ENCODE measurements around the gene ABCC8. TPM values are rescaled to one million over a fixed set of nuclear protein-coding genes. Genes with fewer than 3 reads are reported as not detected.

ABCC8 gene
- polyA plus RNA-seq (2013, experiment 1 of 2) = 0.50 TPM
- 1.1 TPM for polyA plus RNA-seq (2013, experiment 2 of 2)

DNA sequence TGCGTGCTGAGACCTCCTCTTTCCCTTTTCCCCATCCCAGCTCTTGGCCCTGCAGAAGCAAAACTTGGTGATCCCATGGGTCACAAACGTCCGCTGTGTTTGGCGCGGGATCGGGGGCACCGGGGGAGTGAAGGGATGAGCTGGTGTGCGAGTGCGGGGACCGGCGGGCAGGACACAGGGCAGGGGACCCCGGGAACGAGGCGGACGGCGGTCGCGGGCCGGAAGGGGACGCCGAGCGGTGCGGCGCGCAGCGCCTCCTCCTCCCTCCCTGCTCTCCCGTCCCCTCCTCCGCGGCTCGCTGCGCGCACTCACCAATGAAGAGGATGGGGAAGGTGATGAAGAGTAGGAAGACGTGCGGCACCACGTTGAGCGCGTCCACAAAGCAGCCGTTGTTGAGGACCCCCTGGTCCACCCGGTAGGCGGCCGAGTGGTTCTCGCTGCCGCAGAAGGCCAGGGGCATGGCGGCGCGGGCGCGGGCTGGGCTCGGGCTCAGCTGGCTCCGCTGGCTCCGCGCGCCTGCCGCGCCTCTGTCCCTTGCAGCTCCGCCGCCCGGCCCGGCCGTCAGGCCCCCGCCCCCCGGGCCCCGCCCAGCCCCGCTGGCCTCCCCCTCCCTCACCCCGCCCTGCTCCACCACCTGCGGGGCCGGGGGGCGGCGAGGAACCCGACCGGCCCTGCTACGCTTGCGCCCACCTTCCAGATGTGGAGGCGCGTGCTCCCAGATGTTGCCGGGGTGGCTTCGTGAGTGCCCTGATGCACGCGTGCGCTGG is at the start of gene ABCC8:
TSS of gene ABCC8 (minus strand) at position 529 of the 767 bp plus-strand sequence. CDS start at position 460, 69 bp downstream.
- H3K36me3 ChIP-seq (ENCODE audit: insufficient read depth, low read length) = no peaks in the 10 kb centered on the region
- H3K4me1 ChIP-seq (ENCODE audit: insufficient read depth, low read length) = peaks cover 9% of the 10 kb centered on the region
- WGBS = under 1% methylated on average over 67 of the region's 80 CpGs
- peaks cover 62% of the 10 kb centered on the region for H3K27me3 ChIP-seq (ENCODE audit: insufficient read depth, low read length)
- peak within 1 kb of the TSS; percentile 82 for H3K4me3 ChIP-seq (ENCODE audit: low read length)
- no peaks in the 10 kb centered on the region for H3K9me3 ChIP-seq (ENCODE audit: insufficient read depth, low read depth, low read length)
- H3K27ac ChIP-seq (ENCODE audit: low read depth, low read length) = no peak within 1 kb of the TSS
- H3K9ac ChIP-seq (ENCODE audit: low read depth, low read length) = no peak within 1 kb of the TSS

DNA sequence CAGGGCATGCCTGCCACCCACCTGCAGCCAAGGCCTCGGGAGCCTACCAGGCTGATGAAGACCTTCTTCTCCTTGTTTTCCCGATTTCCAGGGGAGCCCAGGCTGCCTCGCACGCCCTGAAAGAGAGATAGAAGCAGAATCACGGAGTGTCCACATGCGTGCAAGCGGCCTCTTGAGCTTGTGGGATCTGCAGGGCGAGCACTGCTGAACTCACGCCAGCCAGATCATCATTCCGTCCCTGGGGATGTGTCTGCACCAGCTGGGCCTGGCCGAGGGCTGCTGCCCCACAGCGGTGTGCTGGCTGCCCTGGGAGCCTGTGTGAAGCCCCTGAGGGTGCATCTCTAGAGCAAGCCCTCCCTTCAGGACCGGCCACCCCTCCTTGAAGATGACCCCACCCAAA is 49.7 kb upstream of the ABCC8 start:
- H3K27me3 ChIP-seq (ENCODE audit: insufficient read depth, low read length) = no peaks in the 10 kb centered on the region
- H3K36me3 ChIP-seq (ENCODE audit: insufficient read depth, low read length) = no peaks in the 10 kb centered on the region
- H3K9ac ChIP-seq (ENCODE audit: low read depth, low read length) = no peak overlapping the region
- H3K9me3 ChIP-seq (ENCODE audit: insufficient read depth, low read depth, low read length) = no peaks in the 10 kb centered on the region
- no peaks in the 10 kb centered on the region for H3K4me1 ChIP-seq (ENCODE audit: insufficient read depth, low read length)
- no peak overlapping the region for H3K4me3 ChIP-seq (ENCODE audit: low read length)
- no peak overlapping the region for H3K27ac ChIP-seq (ENCODE audit: low read depth, low read length)
- 91% methylated on average over 13 of the region's 13 CpGs for WGBS

DNA sequence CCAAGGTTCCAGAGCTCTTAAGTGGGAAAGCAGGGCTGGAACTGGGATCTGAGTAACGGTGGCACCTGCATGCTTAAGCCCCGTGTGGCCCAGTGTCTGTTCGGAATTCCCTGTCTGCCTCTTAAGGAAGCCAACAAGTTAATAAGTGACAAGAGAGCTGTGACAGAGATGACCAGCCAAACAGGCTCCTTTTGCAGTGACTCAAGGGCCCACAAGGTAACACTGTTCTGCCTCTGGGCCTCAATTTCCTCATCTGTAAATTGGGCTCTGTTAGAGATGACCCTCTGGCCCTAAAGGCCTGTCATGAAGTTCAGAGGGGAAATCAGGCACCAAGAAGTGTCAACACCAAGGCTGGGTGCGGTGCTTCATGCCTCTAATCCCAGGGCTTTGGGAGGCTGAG is 48.9 kb upstream of the ABCC8 start:
- no peak overlapping the region for H3K27ac ChIP-seq (ENCODE audit: low read depth, low read length)
- WGBS = 86% methylated on average over 4 of the region's 4 CpGs
- H3K36me3 ChIP-seq (ENCODE audit: insufficient read depth, low read length) = no peaks in the 10 kb centered on the region
- no peaks in the 10 kb centered on the region for H3K27me3 ChIP-seq (ENCODE audit: insufficient read depth, low read length)
- no peaks in the 10 kb centered on the region for H3K4me1 ChIP-seq (ENCODE audit: insufficient read depth, low read length)
- H3K9me3 ChIP-seq (ENCODE audit: insufficient read depth, low read depth, low read length) = no peaks in the 10 kb centered on the region
- H3K4me3 ChIP-seq (ENCODE audit: low read length) = no peak overlapping the region
- no peak overlapping the region for H3K9ac ChIP-seq (ENCODE audit: low read depth, low read length)

DNA sequence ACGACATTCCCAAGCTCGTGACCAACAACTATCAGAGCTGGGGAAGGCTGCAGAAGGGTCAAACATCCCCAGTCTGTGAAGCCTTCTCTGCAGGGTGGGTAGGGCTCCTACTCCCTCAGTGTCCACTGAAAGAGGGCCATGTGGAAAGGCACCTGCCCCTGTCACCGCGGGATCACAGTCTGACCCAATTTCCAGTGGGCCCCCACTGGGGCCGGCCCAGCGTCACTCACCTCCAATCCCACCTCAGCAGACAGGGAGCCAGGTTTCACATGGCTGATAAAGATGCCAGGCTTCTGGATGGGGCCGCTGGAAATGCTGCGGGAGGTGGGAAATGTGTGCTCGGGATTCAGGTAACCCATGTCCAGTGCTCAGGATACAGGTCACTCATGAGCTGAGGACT is 47.6 kb upstream of the ABCC8 start:
- H3K27me3 ChIP-seq (ENCODE audit: insufficient read depth, low read length) = no peaks in the 10 kb centered on the region
- 94% methylated on average over 9 of the region's 9 CpGs for WGBS
- H3K4me3 ChIP-seq (ENCODE audit: low read length) = no peak overlapping the region
- H3K27ac ChIP-seq (ENCODE audit: low read depth, low read length) = no peak overlapping the region
- no peaks in the 10 kb centered on the region for H3K9me3 ChIP-seq (ENCODE audit: insufficient read depth, low read depth, low read length)
- no peaks in the 10 kb centered on the region for H3K36me3 ChIP-seq (ENCODE audit: insufficient read depth, low read length)
- no peaks in the 10 kb centered on the region for H3K4me1 ChIP-seq (ENCODE audit: insufficient read depth, low read length)
- H3K9ac ChIP-seq (ENCODE audit: low read depth, low read length) = no peak overlapping the region

DNA sequence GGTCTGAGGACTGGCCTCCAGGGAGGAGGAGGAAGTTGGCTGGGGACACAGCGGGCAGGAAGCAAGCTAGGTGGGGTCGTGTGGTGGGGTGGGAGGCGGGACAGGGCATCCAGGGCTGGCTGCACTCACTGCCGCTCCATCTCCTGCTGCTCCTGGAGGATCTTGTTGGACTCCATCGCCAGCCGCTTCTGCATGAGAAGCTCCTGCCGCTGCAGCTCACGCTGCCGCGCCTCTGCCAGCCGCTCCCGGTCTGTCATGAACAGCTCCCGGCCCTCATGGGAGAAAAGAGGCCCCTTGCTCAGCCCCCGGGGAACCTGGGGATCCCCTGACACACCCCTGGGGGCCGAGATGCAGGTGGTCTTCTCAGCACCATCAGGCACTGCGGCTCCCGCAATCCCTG is 46.0 kb upstream of the ABCC8 start:
- no peak overlapping the region for H3K27ac ChIP-seq (ENCODE audit: low read depth, low read length)
- H3K36me3 ChIP-seq (ENCODE audit: insufficient read depth, low read length) = no peaks in the 10 kb centered on the region
- H3K4me1 ChIP-seq (ENCODE audit: insufficient read depth, low read length) = no peaks in the 10 kb centered on the region; the same call in 1 of the 2 replicates
- no peaks in the 10 kb centered on the region for H3K27me3 ChIP-seq (ENCODE audit: insufficient read depth, low read length)
- no peak overlapping the region for H3K4me3 ChIP-seq (ENCODE audit: low read length)
- WGBS = 90% methylated on average over 17 of the region's 17 CpGs
- H3K9me3 ChIP-seq (ENCODE audit: insufficient read depth, low read depth, low read length) = no peaks in the 10 kb centered on the region
- H3K9ac ChIP-seq (ENCODE audit: low read depth, low read length) = no peak overlapping the region

DNA sequence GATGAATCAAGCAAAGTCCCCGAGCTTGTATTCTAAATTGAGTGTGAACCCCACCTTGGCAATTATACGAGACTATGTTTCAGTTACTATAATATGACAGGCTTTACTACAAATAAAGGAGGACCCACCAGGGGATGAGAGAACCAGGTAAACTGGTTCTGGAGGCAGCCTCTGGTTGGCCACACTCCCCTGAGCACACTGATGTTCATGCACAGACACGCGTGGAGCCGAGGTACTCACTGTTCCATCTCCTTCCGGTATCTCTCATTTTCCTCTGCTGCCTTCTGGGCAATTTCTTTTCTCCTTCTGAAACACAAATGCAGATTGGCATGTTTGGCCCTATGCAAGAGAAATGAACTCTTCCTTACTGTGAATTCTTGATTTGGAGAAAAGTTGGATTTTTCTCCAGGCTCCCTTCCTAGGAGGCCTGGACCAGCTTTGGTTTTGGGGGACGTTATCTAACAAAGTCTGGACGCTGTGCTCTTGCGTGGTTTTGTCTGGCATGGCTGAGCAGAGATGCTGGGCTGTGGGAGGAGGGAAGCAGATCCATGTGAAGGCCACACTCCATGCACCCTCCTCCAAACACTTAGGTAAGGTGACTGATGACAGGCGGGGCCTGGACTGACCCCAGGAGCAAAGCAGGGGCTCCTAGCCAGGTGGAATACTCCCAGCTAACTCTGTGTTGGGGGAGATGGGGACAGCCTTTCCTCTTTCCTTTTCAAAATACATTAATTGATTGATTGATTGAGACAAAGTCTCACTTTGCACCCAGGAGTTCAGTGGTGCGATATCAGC is 44.7 kb upstream of the ABCC8 start:
- no peaks in the 10 kb centered on the region for H3K9me3 ChIP-seq (ENCODE audit: insufficient read depth, low read depth, low read length)
- no peak overlapping the region for H3K27ac ChIP-seq (ENCODE audit: low read depth, low read length)
- H3K27me3 ChIP-seq (ENCODE audit: insufficient read depth, low read length) = no peaks in the 10 kb centered on the region
- 94% methylated on average over 11 of the region's 11 CpGs for WGBS
- H3K9ac ChIP-seq (ENCODE audit: low read depth, low read length) = no peak overlapping the region
- H3K4me3 ChIP-seq (ENCODE audit: low read length) = no peak overlapping the region
- no peaks in the 10 kb centered on the region for H3K36me3 ChIP-seq (ENCODE audit: insufficient read depth, low read length)
- no peaks in the 10 kb centered on the region; the same call in 1 of the 2 replicates for H3K4me1 ChIP-seq (ENCODE audit: insufficient read depth, low read length)

DNA sequence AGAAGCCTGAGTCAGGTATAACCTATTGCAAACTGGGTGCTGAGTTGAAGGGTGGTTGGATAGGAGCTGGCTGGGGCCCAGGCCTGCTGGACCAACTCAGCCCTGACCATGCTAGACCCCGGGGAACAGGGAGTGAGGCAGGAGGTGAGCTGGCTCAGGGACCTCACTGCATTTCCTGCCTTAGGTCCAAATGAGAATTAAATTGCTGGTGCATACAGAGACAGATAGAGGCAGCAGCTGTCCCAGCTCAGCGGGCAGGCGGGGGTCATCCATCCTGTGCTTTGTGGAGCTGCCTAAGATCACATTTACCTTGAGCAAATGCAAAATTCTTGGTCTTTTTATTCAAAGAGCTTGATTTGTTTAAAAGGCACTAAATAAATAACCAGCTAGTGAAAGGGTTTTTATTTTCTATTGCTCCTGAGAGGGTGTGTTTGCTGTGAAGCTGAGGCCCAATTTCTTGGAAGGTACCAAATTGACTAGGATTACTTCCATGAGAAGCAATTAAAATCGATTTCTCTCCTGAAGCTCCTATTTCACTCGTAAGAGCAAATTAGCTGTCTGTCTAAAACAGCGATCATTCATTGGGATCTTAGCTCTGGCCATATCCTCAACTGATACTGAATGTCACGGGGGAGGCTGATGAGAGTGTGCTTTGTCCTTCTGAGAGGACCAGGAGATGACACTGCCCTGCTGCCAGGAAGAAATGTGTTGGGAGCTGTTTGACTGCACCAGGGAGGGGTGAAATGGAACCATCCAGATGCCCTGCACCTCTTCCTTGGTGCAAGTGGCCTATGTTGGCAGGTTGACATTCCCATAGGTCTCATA is 42.6 kb upstream of the ABCC8 start:
- no peak overlapping the region for H3K4me3 ChIP-seq (ENCODE audit: low read length)
- WGBS = 81% methylated on average over 7 of the region's 7 CpGs
- H3K4me1 ChIP-seq (ENCODE audit: insufficient read depth, low read length) = no peaks in the 10 kb centered on the region; the same call in 1 of the 2 replicates
- H3K27ac ChIP-seq (ENCODE audit: low read depth, low read length) = no peak overlapping the region
- no peaks in the 10 kb centered on the region for H3K36me3 ChIP-seq (ENCODE audit: insufficient read depth, low read length)
- no peak overlapping the region for H3K9ac ChIP-seq (ENCODE audit: low read depth, low read length)
- H3K27me3 ChIP-seq (ENCODE audit: insufficient read depth, low read length) = no peaks in the 10 kb centered on the region
- no peaks in the 10 kb centered on the region for H3K9me3 ChIP-seq (ENCODE audit: insufficient read depth, low read depth, low read length)

DNA sequence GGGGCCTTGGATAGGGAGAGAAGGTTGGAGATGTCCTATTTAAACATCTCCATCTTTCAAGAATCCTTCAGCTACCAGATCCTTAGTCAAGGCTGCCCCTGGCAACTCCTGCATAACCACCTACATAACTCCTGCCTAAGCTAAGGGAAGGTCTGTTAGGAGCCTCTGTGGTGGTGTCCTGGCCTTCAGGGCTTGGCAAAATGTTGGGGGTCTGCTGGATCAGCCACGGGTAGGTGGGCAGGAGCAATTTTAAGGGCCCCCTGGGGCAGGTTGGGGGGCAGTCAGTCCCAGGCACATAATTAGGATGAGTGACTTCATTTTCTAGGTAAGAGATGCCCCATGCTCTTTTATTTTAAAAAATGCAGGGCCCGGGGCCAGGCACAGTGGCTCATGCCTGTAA is 41.7 kb upstream of the ABCC8 start:
- Histone ChIP-seq H3K36me3 (ENCODE audit: insufficient read depth, low read length) (no peaks in the 10 kb centered on the region), H3K4me1 (ENCODE audit: insufficient read depth, low read length) (no peaks in the 10 kb centered on the region; the same call in 1 of the 2 replicates), H3K27ac (ENCODE audit: low read depth, low read length) (no peak overlapping the region), H3K9me3 (ENCODE audit: insufficient read depth, low read depth, low read length) (no peaks in the 10 kb centered on the region), H3K4me3 (ENCODE audit: low read length) (no peak overlapping the region), H3K9ac (ENCODE audit: low read depth, low read length) (no peak overlapping the region), H3K27me3 (ENCODE audit: insufficient read depth, low read length) (no peaks in the 10 kb centered on the region; the same call in 1 of the 2 replicates)
- 84% methylated on average over 2 of the region's 2 CpGs for WGBS

DNA sequence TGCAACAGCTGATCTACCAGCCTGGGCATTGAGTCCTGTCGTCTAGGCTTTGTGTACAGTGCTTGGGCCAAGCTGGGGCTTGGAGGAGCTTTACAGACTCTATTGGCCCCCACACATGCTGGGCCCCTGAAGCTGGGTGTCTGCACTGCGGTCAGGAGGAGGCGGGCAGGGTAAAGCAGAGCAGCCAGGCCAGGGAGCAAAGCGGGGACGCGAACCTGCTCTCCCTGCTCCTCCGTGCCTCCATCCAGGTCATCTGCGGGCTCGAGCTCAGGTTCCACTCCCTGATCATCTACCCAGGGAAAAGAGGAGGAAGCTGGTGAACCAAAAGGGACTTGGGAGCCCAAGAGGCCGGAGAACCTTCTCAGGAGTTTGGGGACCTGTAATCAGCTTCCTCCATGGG is 40.5 kb upstream of the ABCC8 start:
- 97% methylated on average over 10 of the region's 10 CpGs for WGBS
- Histone ChIP-seq H3K4me3 (ENCODE audit: low read length) (no peak overlapping the region), H3K27me3 (ENCODE audit: insufficient read depth, low read length) (no peaks in the 10 kb centered on the region; the same call in 1 of the 2 replicates), H3K27ac (ENCODE audit: low read depth, low read length) (no peak overlapping the region), H3K4me1 (ENCODE audit: insufficient read depth, low read length) (no peaks in the 10 kb centered on the region; the same call in 1 of the 2 replicates), H3K9ac (ENCODE audit: low read depth, low read length) (no peak overlapping the region), H3K9me3 (ENCODE audit: insufficient read depth, low read depth, low read length) (no peaks in the 10 kb centered on the region), H3K36me3 (ENCODE audit: insufficient read depth, low read length) (no peaks in the 10 kb centered on the region)

DNA sequence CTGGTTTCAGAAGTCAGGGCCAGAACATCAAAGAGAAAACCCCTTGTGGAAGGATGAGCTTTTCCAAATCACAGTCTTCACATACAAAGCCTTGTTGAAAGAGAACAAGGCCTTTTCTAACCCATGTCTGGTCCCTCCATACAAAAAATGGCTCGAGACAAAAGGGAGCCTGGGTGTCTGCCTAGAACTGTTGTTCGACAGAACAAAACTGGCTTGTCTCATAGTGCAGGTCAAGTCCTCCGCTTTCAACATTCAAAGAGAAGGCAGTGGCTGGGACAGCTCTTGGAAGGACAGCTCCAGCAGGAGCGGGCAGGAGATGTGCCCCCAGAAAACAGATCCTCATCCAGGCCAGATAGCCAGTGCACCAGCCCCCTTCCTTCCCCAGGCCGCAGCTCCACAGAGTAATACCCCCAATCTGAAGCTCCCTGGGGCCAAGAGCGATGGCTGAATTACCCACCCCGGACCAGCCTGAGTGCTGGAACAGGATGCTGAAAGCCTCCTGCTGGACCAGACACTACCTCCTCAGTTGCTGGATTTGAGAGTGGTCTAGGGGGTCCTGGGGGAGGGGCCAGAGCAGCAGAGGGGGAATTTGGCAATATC is 40.0 kb upstream of the ABCC8 start:
- no peaks in the 10 kb centered on the region for H3K9me3 ChIP-seq (ENCODE audit: insufficient read depth, low read depth, low read length)
- no peak overlapping the region for H3K27ac ChIP-seq (ENCODE audit: low read depth, low read length)
- no peaks in the 10 kb centered on the region; the same call in 1 of the 2 replicates for H3K4me1 ChIP-seq (ENCODE audit: insufficient read depth, low read length)
- no peak overlapping the region for H3K9ac ChIP-seq (ENCODE audit: low read depth, low read length)
- H3K4me3 ChIP-seq (ENCODE audit: low read length) = no peak overlapping the region
- WGBS = 96% methylated on average over 7 of the region's 7 CpGs
- no peaks in the 10 kb centered on the region for H3K36me3 ChIP-seq (ENCODE audit: insufficient read depth, low read length)
- H3K27me3 ChIP-seq (ENCODE audit: insufficient read depth, low read length) = no peaks in the 10 kb centered on the region; the same call in 1 of the 2 replicates
